ENCODE results near the gene COL6A2. TPM values are rescaled to one million over a fixed set of nuclear protein-coding genes. Genes with fewer than 3 reads are reported as not detected.

Gene COL6A2
- total and polyA plus RNA-seq, 2 of the 13 experiments (the other 11 are each of a cell fraction or from before 2014, with no cell fraction given): 0.07 to 0.41 TPM

DNA sequence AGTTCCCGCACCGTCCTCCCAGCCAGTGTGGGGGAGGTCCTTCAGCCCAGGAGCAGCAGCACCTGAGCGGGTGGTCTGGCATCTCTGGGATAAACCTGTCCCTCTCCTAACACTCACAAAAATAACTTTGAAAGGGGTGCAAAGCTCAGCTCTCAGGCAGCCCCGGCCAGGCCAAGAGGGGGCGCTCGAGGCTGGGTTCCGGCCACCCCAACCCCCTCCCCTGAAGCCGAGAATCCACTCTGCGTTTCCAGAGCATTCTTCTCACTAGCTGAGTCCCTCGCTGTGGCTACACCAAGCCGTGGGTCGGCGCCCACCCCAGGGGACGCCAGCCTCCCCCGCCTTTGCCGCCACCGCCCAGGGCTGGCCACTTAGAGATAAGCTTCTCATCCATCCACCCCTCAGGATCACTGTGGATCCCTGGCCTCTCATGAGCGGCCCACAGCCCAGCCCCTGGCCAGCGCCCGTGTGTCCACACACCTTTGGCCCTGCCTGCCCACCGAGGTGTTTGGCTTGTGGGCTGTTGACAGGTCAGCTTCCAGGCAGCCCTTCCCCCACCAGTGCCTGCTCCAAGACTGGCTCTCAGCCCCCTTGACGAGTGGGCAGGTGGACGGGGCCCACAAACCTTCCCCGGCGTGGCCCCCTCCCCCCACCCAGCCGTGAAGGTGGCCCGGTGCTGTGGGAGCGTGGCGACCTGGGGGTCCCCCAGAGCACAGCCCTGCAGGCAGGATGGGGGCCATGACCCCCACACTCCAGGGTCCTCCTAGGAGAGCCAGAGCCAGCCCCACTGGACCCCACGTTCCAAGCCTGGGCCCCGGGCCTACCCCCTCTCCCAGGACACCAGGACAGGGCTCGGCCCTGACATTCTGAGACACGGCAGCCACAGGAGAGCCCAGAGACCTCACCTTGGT is 55.6 kb downstream of the COL6A2 start (continued):
- no peak for TF ChIP-seq ZNF484 (CRISPR knock-in tag; IDR thresholded peaks at IDR 0.05; ENCODE audit: borderline replicate concordance, low read depth)
- TF ChIP-seq SRSF9 (IDR thresholded peaks at IDR 0.05; ENCODE audit: borderline replicate concordance, insufficient read depth, low read depth, low read length, poor library complexity, severe bottlenecking): no peak
- TF ChIP-seq NFKB2 (CRISPR knock-in tag; IDR thresholded peaks at IDR 0.05; ENCODE audit: borderline replicate concordance): peak; percentile 82; the same call in 1 of the 2 replicates
- no peak for TF ChIP-seq TAF15 (IDR thresholded peaks at IDR 0.05; ENCODE audit: low read depth, low read length, poor library complexity, severe bottlenecking)
- no peak for TF ChIP-seq SSRP1 (CRISPR knock-in tag; IDR thresholded peaks at IDR 0.05)
- no peak for TF ChIP-seq ZFP37 (CRISPR knock-in tag; IDR thresholded peaks at IDR 0.05; ENCODE audit: borderline replicate concordance)
- TF ChIP-seq PAWR (CRISPR knock-in tag; IDR thresholded peaks at IDR 0.05; ENCODE audit: borderline replicate concordance): no peak
- TF ChIP-seq IKZF1 (IDR thresholded peaks at IDR 0.05): no peak
- TF ChIP-seq ZNF44 (CRISPR knock-in tag; IDR thresholded peaks at IDR 0.05): no peak; the same call in 1 of the 2 replicates
- TF ChIP-seq U2AF1 (optimal IDR thresholded peaks at IDR 0.05; ENCODE audit: low read depth, low read length): no peak
- no peak for TF ChIP-seq TGIF2 (CRISPR knock-in tag; IDR thresholded peaks at IDR 0.05)
- TF ChIP-seq, protein P1, sequence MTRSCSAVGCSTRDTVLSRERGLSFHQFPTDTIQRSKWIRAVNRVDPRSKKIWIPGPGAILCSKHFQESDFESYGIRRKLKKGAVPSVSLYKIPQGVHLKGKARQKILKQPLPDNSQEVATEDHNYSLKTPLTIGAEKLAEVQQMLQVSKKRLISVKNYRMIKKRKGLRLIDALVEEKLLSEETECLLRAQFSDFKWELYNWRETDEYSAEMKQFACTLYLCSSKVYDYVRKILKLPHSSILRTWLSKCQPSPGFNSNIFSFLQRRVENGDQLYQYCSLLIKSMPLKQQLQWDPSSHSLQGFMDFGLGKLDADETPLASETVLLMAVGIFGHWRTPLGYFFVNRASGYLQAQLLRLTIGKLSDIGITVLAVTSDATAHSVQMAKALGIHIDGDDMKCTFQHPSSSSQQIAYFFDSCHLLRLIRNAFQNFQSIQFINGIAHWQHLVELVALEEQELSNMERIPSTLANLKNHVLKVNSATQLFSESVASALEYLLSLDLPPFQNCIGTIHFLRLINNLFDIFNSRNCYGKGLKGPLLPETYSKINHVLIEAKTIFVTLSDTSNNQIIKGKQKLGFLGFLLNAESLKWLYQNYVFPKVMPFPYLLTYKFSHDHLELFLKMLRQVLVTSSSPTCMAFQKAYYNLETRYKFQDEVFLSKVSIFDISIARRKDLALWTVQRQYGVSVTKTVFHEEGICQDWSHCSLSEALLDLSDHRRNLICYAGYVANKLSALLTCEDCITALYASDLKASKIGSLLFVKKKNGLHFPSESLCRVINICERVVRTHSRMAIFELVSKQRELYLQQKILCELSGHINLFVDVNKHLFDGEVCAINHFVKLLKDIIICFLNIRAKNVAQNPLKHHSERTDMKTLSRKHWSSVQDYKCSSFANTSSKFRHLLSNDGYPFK (CRISPR knock-in tag; IDR thresholded peaks at IDR 0.05; ENCODE audit: borderline replicate concordance): no peak
- TF ChIP-seq SIN3B (IDR thresholded peaks at IDR 0.05; ENCODE audit: low read length): no peak
- no peak for TF ChIP-seq FIP1L1 (IDR thresholded peaks at IDR 0.05; ENCODE audit: borderline replicate concordance, insufficient read depth, low read depth, low read length)
- TF ChIP-seq TOE1 (CRISPR knock-in tag; IDR thresholded peaks at IDR 0.05): no peak
- TF ChIP-seq IRF2 (CRISPR knock-in tag; IDR thresholded peaks at IDR 0.05): 0 out of 2 replicates have a peak, but pooled peaks have one; percentile 32
- no peak for TF ChIP-seq ZNF432 (CRISPR knock-in tag; IDR thresholded peaks at IDR 0.05; ENCODE audit: borderline replicate concordance)
- peak; percentile 59 for TF ChIP-seq RXRA (CRISPR knock-in tag; IDR thresholded peaks at IDR 0.05)
- no peak; the same call in 1 of the 2 replicates for TF ChIP-seq ZNF292 (CRISPR knock-in tag; IDR thresholded peaks at IDR 0.05; ENCODE audit: borderline replicate concordance, low read depth)
- TF ChIP-seq THAP11 (CRISPR knock-in tag; IDR thresholded peaks at IDR 0.05): peak; percentile 44; the same call in 1 of the 2 replicates
- no peak for TF ChIP-seq NKX3-1 (CRISPR knock-in tag; IDR thresholded peaks at IDR 0.05)
- TF ChIP-seq, protein P2, sequence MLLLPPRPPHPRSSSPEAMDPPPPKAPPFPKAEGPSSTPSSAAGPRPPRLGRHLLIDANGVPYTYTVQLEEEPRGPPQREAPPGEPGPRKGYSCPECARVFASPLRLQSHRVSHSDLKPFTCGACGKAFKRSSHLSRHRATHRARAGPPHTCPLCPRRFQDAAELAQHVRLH (CRISPR knock-in tag; IDR thresholded peaks at IDR 0.05; ENCODE audit: borderline replicate concordance, low read depth): no peak
- no peak for TF ChIP-seq CCDC6 (CRISPR knock-in tag; IDR thresholded peaks at IDR 0.05)
- TF ChIP-seq KDM6A (CRISPR knock-in tag; IDR thresholded peaks at IDR 0.05; ENCODE audit: low read depth): no peak
- TF ChIP-seq DRAP1 (CRISPR knock-in tag; IDR thresholded peaks at IDR 0.05): no peak; the same call in 1 of the 2 replicates
- no peak for TF ChIP-seq PAX8 (CRISPR knock-in tag; IDR thresholded peaks at IDR 0.05; ENCODE audit: borderline replicate concordance)
- TF ChIP-seq ZNF12 (CRISPR knock-in tag; IDR thresholded peaks at IDR 0.05): no peak
- TF ChIP-seq ZC3H13 (CRISPR knock-in tag; IDR thresholded peaks at IDR 0.05): peak; percentile 42; the same call in 1 of the 2 replicates
- peak; percentile 79 for TF ChIP-seq ZNF709 (CRISPR knock-in tag; IDR thresholded peaks at IDR 0.05)
